22Rv1 (cell line): ENCODE data around the gene ENHO.

Experiments
- H3K27ac ChIP-seq: fragments of 450-650 bp; 2 replicates; pipeline ENCODE4 v1.5.1; 2017
- CTCF ChIP-seq: fragments of 450-650 bp; IDR thresholded peaks from 2 replicates; pipeline ENCODE4 v1.5.1; 2017; ENCODE audit warnings: mild to moderate bottlenecking
- ZFX ChIP-seq: fragments of 450-650 bp; IDR thresholded peaks from 2 replicates; pipeline ENCODE4 v1.6.1; 2017; ENCODE audit warnings: antibody characterized with exemption, borderline replicate concordance

The ENHO gene

GRCh38 chr9:34500623-34501267, 22.0 kb downstream of the ENHO start:
- no peak overlapping the region for H3K27ac ChIP-seq
- no peak for TF ChIP-seq ZFX
- TF ChIP-seq CTCF = peak; percentile 100

GRCh38 chr9:34499076-34499475, 23.7 kb downstream of the ENHO start:
- H3K27ac ChIP-seq = no peak overlapping the region
- TF ChIP-seq ZFX (no peak), CTCF (no peak)

- no peak for TF ChIP-seq ZFX
These were observed 24.2 kb downstream of the ENHO start for GRCh38 chr9:34498553-34498952.

GRCh38 chr9:34496149-34496712, 26.6 kb downstream of the ENHO start:
- TF ChIP-seq CTCF (no peak), ZFX (no peak)
- H3K27ac ChIP-seq = no peak overlapping the region

More at GRCh38 chr9:34498553-34498952, 24.2 kb downstream of the ENHO start:
- H3K27ac ChIP-seq = no peak overlapping the region

- H3K27ac ChIP-seq = no peak overlapping the region
- no peak for TF ChIP-seq ZFX
- TF ChIP-seq CTCF = no peak
These were observed 28.7 kb downstream of the ENHO start for GRCh38 chr9:34493972-34494535.

GRCh38 chr9:34492051-34492450, 30.7 kb downstream of the ENHO start:
- TF ChIP-seq CTCF = peak; percentile 39
- TF ChIP-seq ZFX = no peak
- no peak overlapping the region for H3K27ac ChIP-seq

- H3K27ac ChIP-seq = no peak overlapping the region
- TF ChIP-seq CTCF (no peak), ZFX (no peak)
These were observed 31.2 kb downstream of the ENHO start for GRCh38 chr9:34491596-34491995.
